ENCODE results near the gene CNTFR. TPM values are rescaled to one million over a fixed set of nuclear protein-coding genes. Genes with fewer than 3 reads are reported as not detected.

The CNTFR gene
- total and polyA plus RNA-seq, 2 experiments from 2014 or later: 0.73 to 1.9 TPM

GRCh38 chr9:34591248-34591916 lies 1.9 kb upstream of the CNTFR start:
- TF ChIP-seq ZNF462 (CRISPR knock-in tag; IDR thresholded peaks at IDR 0.05): no peak
- peak; percentile 83 for TF ChIP-seq EZH2 (IDR thresholded peaks at IDR 0.05; ENCODE audit: low read depth, unreplicated experiment)
- TF ChIP-seq ZNF331 (CRISPR knock-in tag; IDR thresholded peaks at IDR 0.05; ENCODE audit: low read depth): no peak
- TF ChIP-seq POLR2AphosphoS5 (IDR thresholded peaks at IDR 0.05; ENCODE audit: low read depth): no peak
- TF ChIP-seq STAT1 (IDR thresholded peaks at IDR 0.05; ENCODE audit: unreplicated experiment): no peak
- no peak for TF ChIP-seq ZNF114 (CRISPR knock-in tag; IDR thresholded peaks at IDR 0.05)
- TF ChIP-seq CTCF (conservative IDR thresholded peaks at IDR 0.05; ENCODE audit: low read depth in 2 of 2): peak; percentile 63 to 97
- no peak for TF ChIP-seq NANOG (IDR thresholded peaks at IDR 0.05; ENCODE audit: borderline replicate concordance)
- peak; percentile 81 for TF ChIP-seq EZH2phosphoT487 (IDR thresholded peaks at IDR 0.05; ENCODE audit: unreplicated experiment)
- TF ChIP-seq JUNB (IDR thresholded peaks at IDR 0.05; ENCODE audit: unreplicated experiment): no peak
- TF ChIP-seq CREB1 (CRISPR knock-in tag; IDR thresholded peaks at IDR 0.05; ENCODE audit: low read depth): peak; percentile 36; the same call in 1 of the 2 replicates
- no peak for TF ChIP-seq ETS1 (IDR thresholded peaks at IDR 0.05)
- no peak for TF ChIP-seq REST (IDR thresholded peaks at IDR 0.05; ENCODE audit: unreplicated experiment)
- Mint-ChIP-seq H3K27me3 (ENCODE audit: insufficient read depth, low read depth, poor library complexity) (peaks cover 76% of the 10 kb centered on the region), H3K9me3 (peaks cover 3% of the 10 kb centered on the region; the same call in 1 of the 3 replicates), H3K4me3 (peak overlapping the region; percentile 79), H3K4me1 (peaks cover 31% of the 10 kb centered on the region), H3K27ac (no peak overlapping the region), H3K36me3 (ENCODE audit: low read depth) (no peaks in the 10 kb centered on the region; the same call in 2 of the 3 replicates)
- H3K4me2 ChIP-seq: peak overlapping the region; percentile 94
- peak overlapping the region; percentile 97 for H2AFZ ChIP-seq
- H3K27me3 ChIP-seq (ENCODE audit: insufficient read depth): peaks cover 92% of the 10 kb centered on the region
- DNase-seq (ENCODE audit: low spot score) (peak; percentile 91), ATAC-seq (peak; percentile 70)
- peaks cover 6% of the 10 kb centered on the region for H4K20me1 ChIP-seq (replicated peaks; ENCODE audit: insufficient read depth)
- no peaks in the 10 kb centered on the region for H3K36me3 ChIP-seq (ENCODE audit: insufficient read depth)
- H3K27ac ChIP-seq (ENCODE audit: low read depth): no peak overlapping the region
- peak overlapping the region; percentile 70 for H3K4me3 ChIP-seq
- no peaks in the 10 kb centered on the region for H3K9me2 ChIP-seq (ENCODE audit: insufficient read depth)
- no peaks in the 10 kb centered on the region for H3K79me2 ChIP-seq (replicated peaks; ENCODE audit: insufficient read depth)
- H3K4me1 ChIP-seq (ENCODE audit: insufficient read depth): peaks cover 40% of the 10 kb centered on the region; the same call in 1 of the 2 replicates
- H3F3A ChIP-seq (replicated peaks; ENCODE audit: low read depth): no peaks in the 10 kb centered on the region

Measured in GM23338 (cell line).